ENCODE measurements around the gene STS.
A peak's percentile ranks its signal among the peaks of the same experiment; 100 is the strongest.

The STS gene

DNA sequence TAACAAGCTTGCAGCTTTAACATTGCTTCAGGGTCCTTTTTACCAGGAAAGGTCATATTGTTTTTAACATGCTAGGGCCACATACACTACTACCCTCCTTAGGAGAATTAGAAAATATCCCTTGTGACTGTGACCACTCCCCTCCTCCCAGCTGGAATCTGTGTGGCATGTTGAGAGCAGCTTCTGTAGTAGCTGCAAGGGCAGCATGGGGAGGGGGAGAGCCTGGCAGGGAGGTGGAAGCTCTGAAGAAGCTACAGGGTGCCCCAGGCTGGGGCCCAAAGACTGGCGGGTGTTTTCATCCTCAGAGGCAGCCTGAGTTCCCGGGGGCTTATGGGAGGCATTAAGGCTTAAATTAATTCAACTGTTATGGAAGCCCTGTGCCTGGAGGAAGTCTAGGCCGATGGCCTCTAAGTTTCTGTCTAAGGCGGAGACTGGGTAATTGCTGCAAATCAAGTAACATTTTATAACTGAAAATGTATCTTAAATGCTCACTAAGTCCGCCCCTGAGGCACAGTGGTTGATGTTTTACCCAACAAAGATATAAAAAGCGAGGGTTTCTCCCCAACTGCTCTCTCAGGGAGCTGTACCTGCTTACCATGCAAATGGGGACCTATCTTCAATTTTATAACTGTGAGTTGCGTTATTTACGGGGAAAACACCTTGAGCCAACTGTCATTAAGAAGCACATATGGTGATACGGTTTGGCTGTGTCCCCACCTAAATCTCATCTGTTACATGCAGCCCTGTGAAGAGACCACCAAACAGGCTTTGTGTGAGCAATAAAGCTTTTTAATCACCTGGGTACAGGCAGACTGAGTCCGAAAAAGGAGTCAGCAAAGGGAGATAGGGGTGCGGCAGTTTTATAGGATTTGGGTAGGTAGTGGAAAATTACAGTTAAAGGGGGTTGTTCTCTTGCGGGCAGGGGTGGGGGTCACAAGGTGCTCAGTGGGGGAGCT lies 37.4 kb upstream of the STS start:
- TF ChIP-seq, protein P1, sequence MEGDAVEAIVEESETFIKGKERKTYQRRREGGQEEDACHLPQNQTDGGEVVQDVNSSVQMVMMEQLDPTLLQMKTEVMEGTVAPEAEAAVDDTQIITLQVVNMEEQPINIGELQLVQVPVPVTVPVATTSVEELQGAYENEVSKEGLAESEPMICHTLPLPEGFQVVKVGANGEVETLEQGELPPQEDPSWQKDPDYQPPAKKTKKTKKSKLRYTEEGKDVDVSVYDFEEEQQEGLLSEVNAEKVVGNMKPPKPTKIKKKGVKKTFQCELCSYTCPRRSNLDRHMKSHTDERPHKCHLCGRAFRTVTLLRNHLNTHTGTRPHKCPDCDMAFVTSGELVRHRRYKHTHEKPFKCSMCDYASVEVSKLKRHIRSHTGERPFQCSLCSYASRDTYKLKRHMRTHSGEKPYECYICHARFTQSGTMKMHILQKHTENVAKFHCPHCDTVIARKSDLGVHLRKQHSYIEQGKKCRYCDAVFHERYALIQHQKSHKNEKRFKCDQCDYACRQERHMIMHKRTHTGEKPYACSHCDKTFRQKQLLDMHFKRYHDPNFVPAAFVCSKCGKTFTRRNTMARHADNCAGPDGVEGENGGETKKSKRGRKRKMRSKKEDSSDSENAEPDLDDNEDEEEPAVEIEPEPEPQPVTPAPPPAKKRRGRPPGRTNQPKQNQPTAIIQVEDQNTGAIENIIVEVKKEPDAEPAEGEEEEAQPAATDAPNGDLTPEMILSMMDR (IDR thresholded peaks at IDR 0.05; ENCODE audit: extremely low read depth, insufficient read depth, missing control alignments): no peak
- DNase-seq (ENCODE audit: low spot score): peak; percentile 60
- in situ Hi-C loops (cut with MboI; ENCODE audit: low pct_unique_long_range_greater_than_20kb, low sequenced_read_pairs, unreplicated experiment): loop anchor here (25.0 kb wide), 1 partner anchor 827 kb away; the partner anchor contains the start of gene PNPLA4

DNA sequence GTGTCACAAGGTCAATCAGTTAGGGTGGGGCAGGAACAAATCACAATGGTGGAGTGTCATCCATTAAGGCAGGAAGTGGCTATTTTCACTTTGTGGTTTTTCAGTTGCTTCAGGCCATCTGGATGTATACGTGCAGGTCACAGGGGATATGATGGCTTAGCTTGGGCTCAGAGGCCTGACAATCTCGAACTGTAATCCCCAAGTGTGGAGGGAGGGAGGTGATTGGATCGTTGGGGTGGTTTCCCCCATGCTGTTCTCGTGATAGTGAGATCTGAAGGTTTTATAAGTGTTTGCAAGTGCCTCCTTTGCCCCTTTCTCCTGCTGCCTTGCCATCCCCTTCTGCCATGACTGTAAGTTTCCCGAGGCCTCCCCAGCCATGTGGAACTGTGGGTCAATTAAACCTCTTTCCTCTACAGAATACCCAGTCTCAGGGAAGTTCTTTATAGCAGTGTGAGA lies 36.7 kb upstream of the STS start:
- TF ChIP-seq, protein P1 (IDR thresholded peaks at IDR 0.05; ENCODE audit: extremely low read depth, insufficient read depth, missing control alignments): no peak
- in situ Hi-C loops (cut with MboI; ENCODE audit: low pct_unique_long_range_greater_than_20kb, low sequenced_read_pairs, unreplicated experiment): loop anchor here (25.0 kb wide), 1 partner anchor 826 kb away; the partner anchor contains the start of gene PNPLA4
- DNase-seq (ENCODE audit: low spot score): no peak

DNA sequence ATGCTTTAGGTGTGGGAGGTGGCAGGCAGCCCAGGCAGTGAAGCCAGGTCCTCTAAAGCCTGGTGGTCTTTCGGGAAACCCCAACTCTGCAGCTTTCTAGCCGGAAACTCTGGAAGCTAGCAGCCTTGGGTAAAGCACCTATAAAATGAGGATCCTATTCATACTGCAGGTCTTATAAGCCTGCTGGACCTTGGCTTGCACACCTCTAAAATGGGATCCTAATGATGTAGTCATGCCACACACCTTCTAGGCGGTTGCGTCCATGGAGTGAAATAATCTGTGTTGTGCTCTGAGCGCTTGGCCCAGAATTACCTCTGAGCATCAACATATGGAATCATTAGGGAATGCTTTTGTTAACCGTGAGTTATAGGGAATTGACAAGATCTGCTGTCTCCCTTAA lies 36.0 kb upstream of the STS start:
- no peak for DNase-seq (ENCODE audit: low spot score)
- in situ Hi-C loops (cut with MboI; ENCODE audit: low pct_unique_long_range_greater_than_20kb, low sequenced_read_pairs, unreplicated experiment): loop anchor here (25.0 kb wide), 1 partner anchor 826 kb away; the partner anchor contains the start of gene PNPLA4
- TF ChIP-seq, protein P1 (IDR thresholded peaks at IDR 0.05; ENCODE audit: extremely low read depth, insufficient read depth, missing control alignments): no peak

DNA sequence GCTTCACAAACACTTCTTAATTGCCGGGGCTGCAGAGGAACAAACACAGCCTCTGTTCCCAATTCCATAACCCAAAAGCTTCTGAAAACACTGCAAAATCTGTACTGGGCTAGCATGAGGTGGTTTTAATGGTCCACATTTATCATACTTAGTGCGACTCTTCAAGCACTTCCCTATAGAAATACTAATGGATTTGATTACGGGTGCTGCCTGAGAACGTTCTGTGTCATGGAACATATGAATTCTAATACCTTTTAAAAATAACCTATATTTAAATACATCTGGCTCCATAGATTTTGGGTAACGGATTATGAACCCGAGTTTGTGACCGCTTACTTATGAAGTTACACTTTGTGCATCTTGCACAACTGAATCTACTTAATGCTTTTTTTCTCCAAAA lies 35.4 kb upstream of the STS start:
- TF ChIP-seq, protein P1 (IDR thresholded peaks at IDR 0.05; ENCODE audit: extremely low read depth, insufficient read depth, missing control alignments): no peak
- in situ Hi-C loops (cut with MboI; ENCODE audit: low pct_unique_long_range_greater_than_20kb, low sequenced_read_pairs, unreplicated experiment): loop anchor here (25.0 kb wide), 1 partner anchor 825 kb away; the partner anchor contains the start of gene PNPLA4
- DNase-seq (ENCODE audit: low spot score): no peak

- in situ Hi-C loops (cut with MboI; ENCODE audit: low pct_unique_long_range_greater_than_20kb, low sequenced_read_pairs, unreplicated experiment): loop anchor here (25.0 kb wide), 1 partner anchor 822 kb away; the partner anchor contains the start of gene PNPLA4
- TF ChIP-seq, protein P1 (IDR thresholded peaks at IDR 0.05; ENCODE audit: extremely low read depth, insufficient read depth, missing control alignments): no peak
- peak; percentile 26 for DNase-seq (ENCODE audit: low spot score)
These were observed 32.0 kb upstream of the STS start for GRCh38 chrX:7115557-7115956.

DNA sequence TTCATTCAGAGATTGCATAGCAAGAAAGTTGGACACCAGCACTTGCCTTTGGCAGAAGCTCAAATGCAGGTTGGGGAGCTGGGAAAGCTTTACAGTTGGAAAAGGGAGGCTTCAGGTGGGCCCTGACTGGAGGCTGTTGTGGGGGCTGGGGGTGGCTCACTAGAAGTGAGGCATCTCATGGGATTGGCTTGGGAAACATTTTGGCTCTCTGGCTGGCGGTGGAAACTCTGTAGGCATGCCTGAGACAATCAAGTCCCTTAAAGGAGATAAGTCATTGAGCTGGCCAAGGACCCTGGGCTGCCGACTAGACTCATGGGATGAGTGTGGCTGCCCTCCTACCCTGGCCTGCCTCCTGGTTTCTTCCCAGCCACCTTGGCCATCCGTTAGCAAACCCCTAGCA lies 31.4 kb upstream of the STS start:
- no peak for DNase-seq (ENCODE audit: low spot score)
- TF ChIP-seq, protein P1 (IDR thresholded peaks at IDR 0.05; ENCODE audit: extremely low read depth, insufficient read depth, missing control alignments): no peak
- in situ Hi-C loops (cut with MboI; ENCODE audit: low pct_unique_long_range_greater_than_20kb, low sequenced_read_pairs, unreplicated experiment): loop anchor here (25.0 kb wide), 1 partner anchor 821 kb away; the partner anchor contains the start of gene PNPLA4
